DOHH2 (cell line): ENCODE results near the gene GLDC.

Source experiments
- CTCF ChIP-seq: fragments of 200-600 bp; sonication (generic); IDR thresholded peaks from one replicate; pipeline ENCODE4 v1.5.1; 2014; ENCODE audit warnings: antibody characterized with exemption, mild to moderate bottlenecking, low read depth, low read length; ENCODE audit not compliant: poor library complexity, severe bottlenecking
- EZH2phosphoT487 ChIP-seq: fragments of 200-600 bp; sonication (generic); IDR thresholded peaks from 2 replicates; pipeline ENCODE4 v1.6.1; 2017; ENCODE audit warnings: borderline replicate concordance, mild to moderate bottlenecking, antibody characterized with exemption, low read length, moderate library complexity, mixed read lengths

DNA sequence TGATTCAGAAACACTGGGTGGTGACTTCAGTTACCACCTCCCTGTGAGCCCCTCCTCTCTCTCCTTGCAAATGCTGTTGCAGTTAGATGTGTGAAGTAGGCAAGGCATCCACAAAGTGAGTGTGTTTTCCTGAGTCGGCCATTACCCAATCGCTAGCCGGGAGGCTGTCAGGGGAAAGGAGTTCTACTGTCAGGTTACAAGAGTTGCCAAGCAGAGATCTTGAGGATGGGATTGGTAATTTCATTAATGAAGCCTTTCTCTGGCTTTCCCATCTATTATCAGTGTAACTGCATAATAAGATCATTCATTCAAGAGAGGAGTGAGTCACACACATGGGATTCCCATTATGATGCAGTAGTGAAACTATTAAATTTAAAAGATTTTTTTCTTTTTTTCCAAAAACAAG is 106.9 kb downstream of the GLDC start:
- TF ChIP-seq CTCF (no peak), EZH2phosphoT487 (no peak)
